DOHH2 (cell line): ENCODE measurements around the gene GFER.

ENCODE experiments used
- CTCF ChIP-seq: fragments of 200-600 bp; sonication (generic); IDR thresholded peaks from one replicate; pipeline ENCODE4 v1.5.1; 2014; ENCODE audit warnings: antibody characterized with exemption, mild to moderate bottlenecking, low read depth, low read length; ENCODE audit not compliant: poor library complexity, severe bottlenecking
- EZH2phosphoT487 ChIP-seq: fragments of 200-600 bp; sonication (generic); IDR thresholded peaks from 2 replicates; pipeline ENCODE4 v1.6.1; 2017; ENCODE audit warnings: borderline replicate concordance, mild to moderate bottlenecking, antibody characterized with exemption, low read length, moderate library complexity, mixed read lengths

- TF ChIP-seq CTCF (no peak), EZH2phosphoT487 (no peak)
These were observed 18.5 kb upstream of the GFER start for GRCh38 chr16:1965396-1966001.
